ENCODE measurements around the gene RAB1A. TPM values are rescaled to one million over a fixed set of nuclear protein-coding genes. Genes with fewer than 3 reads are reported as not detected.
A peak's percentile ranks its signal among the peaks of the same experiment; 100 is the strongest.

The RAB1A gene
- total RNA-seq, 4 donors from 2014 or later = 67.7 to 89.4 (median 79.5) TPM

DNA sequence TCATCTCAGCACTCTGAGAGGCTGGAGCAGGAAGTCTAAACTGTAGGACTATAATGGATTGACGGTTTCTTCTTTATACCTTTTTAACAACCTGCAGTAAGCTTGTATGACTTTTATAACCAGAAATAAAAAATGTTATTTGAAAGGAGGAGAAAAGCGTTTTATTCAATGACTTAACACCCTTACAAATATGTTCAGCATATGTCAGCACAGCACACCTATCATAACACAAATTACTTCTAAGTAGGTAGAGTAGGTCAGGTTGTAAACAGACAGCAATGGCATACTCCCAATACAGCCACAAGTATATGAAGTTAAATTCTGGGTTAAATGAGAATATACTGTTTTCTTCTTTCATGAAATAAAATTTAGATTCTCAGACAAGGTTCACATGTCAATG, 16.1 kb downstream of the RAB1A start:
- 52 to 66% methylated on average over 2 of the region's 2 CpGs for WGBS, 2 donors (ENCODE audit: low coverage in 1 of 2)
- no peaks in the 10 kb centered on the region for H3K9me3 ChIP-seq
- no peak for ATAC-seq
- H3K4me1 ChIP-seq = peaks cover 0 to 61% (median 15%) of the 10 kb centered on the region in 3 donors
- TF ChIP-seq, protein P1, sequence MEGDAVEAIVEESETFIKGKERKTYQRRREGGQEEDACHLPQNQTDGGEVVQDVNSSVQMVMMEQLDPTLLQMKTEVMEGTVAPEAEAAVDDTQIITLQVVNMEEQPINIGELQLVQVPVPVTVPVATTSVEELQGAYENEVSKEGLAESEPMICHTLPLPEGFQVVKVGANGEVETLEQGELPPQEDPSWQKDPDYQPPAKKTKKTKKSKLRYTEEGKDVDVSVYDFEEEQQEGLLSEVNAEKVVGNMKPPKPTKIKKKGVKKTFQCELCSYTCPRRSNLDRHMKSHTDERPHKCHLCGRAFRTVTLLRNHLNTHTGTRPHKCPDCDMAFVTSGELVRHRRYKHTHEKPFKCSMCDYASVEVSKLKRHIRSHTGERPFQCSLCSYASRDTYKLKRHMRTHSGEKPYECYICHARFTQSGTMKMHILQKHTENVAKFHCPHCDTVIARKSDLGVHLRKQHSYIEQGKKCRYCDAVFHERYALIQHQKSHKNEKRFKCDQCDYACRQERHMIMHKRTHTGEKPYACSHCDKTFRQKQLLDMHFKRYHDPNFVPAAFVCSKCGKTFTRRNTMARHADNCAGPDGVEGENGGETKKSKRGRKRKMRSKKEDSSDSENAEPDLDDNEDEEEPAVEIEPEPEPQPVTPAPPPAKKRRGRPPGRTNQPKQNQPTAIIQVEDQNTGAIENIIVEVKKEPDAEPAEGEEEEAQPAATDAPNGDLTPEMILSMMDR (IDR thresholded peaks at IDR 0.05) = no peak
- TF ChIP-seq POLR2A (IDR thresholded peaks at IDR 0.05) = no peak
- no peak for TF ChIP-seq EP300 (IDR thresholded peaks at IDR 0.05)
- TF ChIP-seq POLR2AphosphoS5 (IDR thresholded peaks at IDR 0.05) = no peak
- H3K4me3 ChIP-seq = no peak overlapping the region
- H3K36me3 ChIP-seq = no peaks in the 10 kb centered on the region
- no peak overlapping the region for H3K27ac ChIP-seq
- H3K27me3 ChIP-seq = no peaks in the 10 kb centered on the region

DNA sequence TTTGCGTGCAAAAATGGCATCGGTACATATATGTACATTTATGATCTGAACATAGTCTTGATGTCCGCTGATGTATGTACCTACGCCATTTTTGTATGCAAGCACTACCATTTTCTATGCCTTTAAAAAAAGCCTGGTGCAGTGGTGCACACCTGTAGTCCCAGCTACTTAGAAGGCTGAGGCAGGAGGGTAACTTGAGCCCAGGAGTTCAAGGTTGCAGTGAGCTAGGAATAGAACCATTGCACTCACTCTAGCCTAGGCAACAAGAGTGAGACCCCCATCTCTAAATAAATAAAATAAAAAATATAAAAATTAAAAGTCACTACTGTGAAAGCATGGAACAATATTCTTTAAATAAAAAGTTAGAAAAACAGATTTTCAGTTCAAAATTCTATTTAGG, 16.7 kb downstream of the RAB1A start:
- no peak overlapping the region for H3K27ac ChIP-seq
- H3K4me1 ChIP-seq = peaks cover 0 to 56% (median 11%) of the 10 kb centered on the region in 3 donors
- no peak for TF ChIP-seq EP300 (IDR thresholded peaks at IDR 0.05)
- TF ChIP-seq, protein P1 (IDR thresholded peaks at IDR 0.05) = no peak
- no peak for TF ChIP-seq POLR2A (IDR thresholded peaks at IDR 0.05)
- TF ChIP-seq POLR2AphosphoS5 (IDR thresholded peaks at IDR 0.05) = no peak
- no peaks in the 10 kb centered on the region for H3K36me3 ChIP-seq
- no peaks in the 10 kb centered on the region for H3K9me3 ChIP-seq
- no peak overlapping the region for H3K4me3 ChIP-seq
- no peaks in the 10 kb centered on the region for H3K27me3 ChIP-seq
- ATAC-seq = no peak
- WGBS, 2 donors (ENCODE audit: low coverage in 1 of 2) = 92% methylated on average over 4 of the region's 4 CpGs

DNA sequence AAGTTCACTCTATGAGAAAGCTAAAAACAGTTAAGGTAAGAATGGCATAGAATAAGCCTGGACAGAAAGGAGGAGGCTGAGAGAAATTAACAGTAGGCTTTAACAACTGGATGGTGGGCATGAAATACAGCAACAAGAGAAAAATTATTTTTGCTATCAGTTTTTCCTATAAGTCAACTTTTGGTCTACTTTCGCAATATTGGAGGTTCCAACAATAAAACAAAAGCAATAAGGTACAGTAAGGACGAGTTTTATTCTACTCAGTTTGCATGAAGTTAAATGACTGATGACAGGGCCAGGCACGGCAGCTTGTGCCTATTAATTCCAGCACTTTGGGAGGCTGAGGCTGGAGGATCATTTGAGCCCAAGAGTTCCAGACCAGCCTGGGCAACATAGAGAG, 17.3 kb downstream of the RAB1A start:
- Histone ChIP-seq H3K4me1 (peaks cover 0 to 56% (median 13%) of the 10 kb centered on the region in 3 donors), H3K27ac (no peak overlapping the region), H3K4me3 (no peak overlapping the region), H3K36me3 (no peaks in the 10 kb centered on the region), H3K9me3 (no peaks in the 10 kb centered on the region), H3K27me3 (no peaks in the 10 kb centered on the region)
- ATAC-seq = no peak
- TF ChIP-seq EP300 (IDR thresholded peaks at IDR 0.05) (no peak), POLR2AphosphoS5 (IDR thresholded peaks at IDR 0.05) (no peak), POLR2A (IDR thresholded peaks at IDR 0.05) (no peak)
- TF ChIP-seq, protein P1 (IDR thresholded peaks at IDR 0.05) = no peak
- WGBS, 2 donors (ENCODE audit: low coverage in 1 of 2) = 41% methylated on average over 3 of the region's 3 CpGs

DNA sequence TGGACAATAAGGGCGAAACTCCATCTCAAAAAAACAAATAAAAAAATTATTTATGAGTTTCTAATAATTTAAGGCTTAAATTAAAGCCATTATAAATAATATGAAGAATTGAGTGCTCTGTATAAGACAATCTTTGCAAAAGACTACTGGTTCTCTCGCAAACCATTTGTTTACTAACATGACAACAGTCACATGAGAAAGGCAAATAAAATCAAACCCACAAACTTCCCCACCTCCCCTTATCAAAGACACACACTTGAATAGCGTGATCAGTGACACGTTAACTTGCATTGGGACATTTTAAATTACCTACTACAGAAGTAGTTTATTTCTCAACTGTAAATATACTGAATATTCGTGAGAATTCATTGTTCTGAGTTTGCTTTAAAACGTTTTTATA, 21.1 kb downstream of the RAB1A start:
- Histone ChIP-seq H3K36me3 (peaks cover 0 to 7% of the 10 kb centered on the region in 2 donors), H3K9me3 (no peaks in the 10 kb centered on the region), H3K4me1 (peaks cover 0 to 55% (median 10%) of the 10 kb centered on the region in 3 donors), H3K27me3 (no peaks in the 10 kb centered on the region), H3K4me3 (no peak overlapping the region), H3K27ac (no peak overlapping the region)
- no peak for ATAC-seq
- TF ChIP-seq POLR2A (IDR thresholded peaks at IDR 0.05) = no peak
- TF ChIP-seq, protein P1 (IDR thresholded peaks at IDR 0.05) = no peak
- TF ChIP-seq EP300 (IDR thresholded peaks at IDR 0.05) = no peak
- no peak for TF ChIP-seq POLR2AphosphoS5 (IDR thresholded peaks at IDR 0.05)
- 85% methylated on average over 6 of the region's 6 CpGs for WGBS, 2 donors (ENCODE audit: low coverage in 1 of 2)

DNA sequence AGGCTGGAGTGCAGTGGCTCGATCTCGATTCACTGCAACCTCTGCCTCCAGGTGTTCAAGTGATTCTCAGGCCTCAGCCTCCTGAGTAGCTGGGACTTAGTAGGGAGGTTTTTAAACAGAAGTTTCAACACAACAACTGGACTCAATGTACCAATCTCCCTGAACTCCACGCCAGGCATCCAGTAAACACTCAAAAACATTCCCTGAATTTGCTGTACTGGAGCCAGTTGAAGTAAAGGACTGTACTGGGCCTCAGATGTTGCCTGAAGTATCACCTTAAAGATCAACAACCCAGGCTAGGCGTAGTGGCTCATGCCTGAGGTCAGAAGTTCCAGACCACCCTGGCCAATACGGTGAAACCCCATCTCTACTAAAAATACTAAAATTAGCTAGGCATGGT, 22.4 kb downstream of the RAB1A start:
- 98% methylated on average over 4 of the region's 5 CpGs; no CpG with 5 or more reads in 1 of the 2 donors for WGBS, 2 donors (ENCODE audit: low coverage in 1 of 2)
- peak; percentile 22 for ATAC-seq
- no peak overlapping the region for H3K4me3 ChIP-seq

More for the DNA sequence above, 22.4 kb downstream of the RAB1A start:
- Histone ChIP-seq H3K4me1 (peaks cover 0 to 53% (median 5%) of the 10 kb centered on the region in 3 donors), H3K27ac (peak overlapping the region in 1 of 4 donors; percentile 7), H3K9me3 (no peaks in the 10 kb centered on the region), H3K27me3 (no peaks in the 10 kb centered on the region), H3K36me3 (peaks cover 0 to 19% of the 10 kb centered on the region in 2 donors)
- TF ChIP-seq POLR2A (IDR thresholded peaks at IDR 0.05) = no peak
- no peak for TF ChIP-seq POLR2AphosphoS5 (IDR thresholded peaks at IDR 0.05)
- TF ChIP-seq EP300 (IDR thresholded peaks at IDR 0.05) = no peak
- TF ChIP-seq, protein P1 (IDR thresholded peaks at IDR 0.05) = no peak

Measured in gastroesophageal sphincter (tissue), 4 donors.